Endodermal cell (in vitro differentiated cells): ENCODE results near the gene PARD6G. TPM values are rescaled to one million over a fixed set of nuclear protein-coding genes. Genes with fewer than 3 reads are reported as not detected.

Experiments used
- DNase-seq: peaks from one replicate; pipeline ENCODE4 v3.0.0-alpha.2; 2017
- H3K27ac ChIP-seq: 2 replicates; pipeline ENCODE4 v1.5.1; 2013; ENCODE audit warnings: mild to moderate bottlenecking, low read depth, low read length, moderate library complexity
- H3K27me3 ChIP-seq: 2 replicates; pipeline ENCODE4 v1.6.1; 2013; ENCODE audit warnings: mild to moderate bottlenecking, low read length, moderate library complexity; ENCODE audit not compliant: insufficient read depth, control insufficient read depth, poor library complexity, severe bottlenecking
- H3K36me3 ChIP-seq: 2 replicates; pipeline ENCODE4 v1.7.0; 2013; ENCODE audit warnings: mild to moderate bottlenecking, low read length, moderate library complexity; ENCODE audit not compliant: control insufficient read depth, insufficient read depth
- H3K4me1 ChIP-seq: one replicate; pipeline ENCODE4 v1.7.0; 2013; ENCODE audit warnings: low read length; ENCODE audit not compliant: control insufficient read depth, insufficient read depth
- H3K4me3 ChIP-seq: 2 replicates; pipeline ENCODE4 v1.5.1; 2013; ENCODE audit warnings: mild to moderate bottlenecking, low read length, moderate library complexity
- H3K9ac ChIP-seq: 2 replicates; pipeline ENCODE4 v1.6.1; 2013; ENCODE audit warnings: mild to moderate bottlenecking, low read length, moderate library complexity; ENCODE audit not compliant: poor library complexity, severe bottlenecking; ENCODE audit errors: extremely low read depth
- H3K9me3 ChIP-seq: 2 replicates; pipeline ENCODE4 v1.6.1; 2013; ENCODE audit warnings: mild to moderate bottlenecking, low read length, moderate library complexity; ENCODE audit not compliant: control insufficient read depth
- H3K27ac Mint-ChIP-seq: 2 replicates; pipeline ENCODE4 v1.8.0; 2020; ENCODE audit warnings: mixed read lengths
- H3K27me3 Mint-ChIP-seq: 2 replicates; pipeline ENCODE4 v1.8.0; 2021; ENCODE audit warnings: mild to moderate bottlenecking, mixed read lengths; ENCODE audit not compliant: insufficient read depth
- H3K36me3 Mint-ChIP-seq: 2 replicates; pipeline ENCODE4 v1.8.0; 2020; ENCODE audit warnings: low read depth, mixed read lengths
- H3K4me1 Mint-ChIP-seq: 2 replicates; pipeline ENCODE4 v1.8.0; 2020; ENCODE audit warnings: mixed read lengths
- H3K4me3 Mint-ChIP-seq: 2 replicates; pipeline ENCODE4 v1.8.0; 2020; ENCODE audit warnings: mild to moderate bottlenecking, moderate library complexity, mixed read lengths
- H3K9me3 Mint-ChIP-seq: 2 replicates; pipeline ENCODE4 v1.8.0; 2020; ENCODE audit warnings: mild to moderate bottlenecking, mixed read lengths
- WGBS, 2 experiments: methylation state at CpG; one replicate each; pipeline versions ENCODE4 v1.1.5 to v1.1.7; 2013; ENCODE audit warnings: missing lambda C conversion rate in 2 of 2, mixed read lengths in 1 of 2; ENCODE audit not compliant: insufficient coverage in 1 of 2, insufficient read length in 1 of 2; 5-methylcytosine and 5-hydroxymethylcytosine counted together
- total RNA-seq, 2 donors: library from RNA; stranded (reverse); fragmentation: NEBNext Ultra II Directional in 1 of 2; extraction: Animal tissue kit (Norgen Biotek cat#: 25700) in 1 of 2; gene quantifications; 2 replicates in 1 of 2; 3 replicates in 1 of 2; pipeline ENCODE4 v1.2.1, GENCODE V29; 2021
- TF ChIP-seq, protein P1 (sequence below): fragments of 200-600 bp; sonication (generic); conservative IDR thresholded peaks from 2 replicates; pipeline ENCODE4 v1.5.0; 2021; ENCODE audit warnings: antibody characterized with exemption, mild to moderate bottlenecking

PARD6G gene
- total RNA-seq, 2 donors from 2014 or later, result 15.4 to 17.3 TPM

DNA sequence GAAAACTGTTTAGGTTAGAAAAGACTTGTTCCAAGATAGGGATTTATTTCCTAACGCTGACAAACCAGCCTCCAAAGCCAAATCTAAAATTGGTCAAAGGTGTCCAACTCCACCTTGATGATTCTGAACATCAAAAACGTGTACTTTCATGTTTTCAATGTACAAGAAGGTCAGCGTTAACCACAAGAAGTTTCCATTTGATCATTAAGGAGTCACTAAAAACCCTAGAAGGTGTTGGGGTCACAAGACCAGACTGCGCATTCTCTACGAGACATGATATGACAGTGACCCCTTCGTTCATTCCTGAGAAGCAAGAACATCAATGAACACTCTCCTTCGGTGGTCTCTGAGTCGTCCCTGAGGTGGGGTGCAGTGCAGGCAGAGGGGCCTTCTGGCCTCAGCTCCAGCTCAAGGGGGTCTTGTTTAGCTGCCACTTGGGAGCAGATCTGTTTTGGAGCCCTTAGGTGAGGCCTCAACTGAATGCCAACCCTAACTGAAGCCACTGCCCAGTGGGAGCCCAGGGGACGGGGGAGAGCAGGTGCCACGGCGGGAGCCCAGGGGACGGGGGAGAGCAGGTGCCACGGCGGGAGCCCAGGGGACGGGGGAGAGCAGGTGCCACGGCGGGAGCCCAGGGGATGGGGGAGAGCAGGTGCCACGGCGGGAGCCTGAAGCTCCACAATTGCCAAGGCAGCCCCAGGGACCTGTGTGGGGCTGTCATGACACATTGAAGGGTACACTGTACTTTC, 55.2 kb downstream of the PARD6G start:
- DNase-seq, result no peak
- Histone ChIP-seq H3K9me3 (no peaks in the 10 kb centered on the region), H3K27me3 (no peaks in the 10 kb centered on the region), H3K9ac (no peak overlapping the region), H3K4me1 (peaks cover 3% of the 10 kb centered on the region), H3K4me3 (no peak overlapping the region), H3K36me3 (no peaks in the 10 kb centered on the region), H3K27ac (no peak overlapping the region)
- Mint-ChIP-seq H3K27ac (no peak overlapping the region), H3K4me1 (peaks cover 4% of the 10 kb centered on the region), H3K27me3 (no peaks in the 10 kb centered on the region), H3K9me3 (no peaks in the 10 kb centered on the region), H3K36me3 (no peaks in the 10 kb centered on the region), H3K4me3 (no peak overlapping the region)
- TF ChIP-seq, protein P1, sequence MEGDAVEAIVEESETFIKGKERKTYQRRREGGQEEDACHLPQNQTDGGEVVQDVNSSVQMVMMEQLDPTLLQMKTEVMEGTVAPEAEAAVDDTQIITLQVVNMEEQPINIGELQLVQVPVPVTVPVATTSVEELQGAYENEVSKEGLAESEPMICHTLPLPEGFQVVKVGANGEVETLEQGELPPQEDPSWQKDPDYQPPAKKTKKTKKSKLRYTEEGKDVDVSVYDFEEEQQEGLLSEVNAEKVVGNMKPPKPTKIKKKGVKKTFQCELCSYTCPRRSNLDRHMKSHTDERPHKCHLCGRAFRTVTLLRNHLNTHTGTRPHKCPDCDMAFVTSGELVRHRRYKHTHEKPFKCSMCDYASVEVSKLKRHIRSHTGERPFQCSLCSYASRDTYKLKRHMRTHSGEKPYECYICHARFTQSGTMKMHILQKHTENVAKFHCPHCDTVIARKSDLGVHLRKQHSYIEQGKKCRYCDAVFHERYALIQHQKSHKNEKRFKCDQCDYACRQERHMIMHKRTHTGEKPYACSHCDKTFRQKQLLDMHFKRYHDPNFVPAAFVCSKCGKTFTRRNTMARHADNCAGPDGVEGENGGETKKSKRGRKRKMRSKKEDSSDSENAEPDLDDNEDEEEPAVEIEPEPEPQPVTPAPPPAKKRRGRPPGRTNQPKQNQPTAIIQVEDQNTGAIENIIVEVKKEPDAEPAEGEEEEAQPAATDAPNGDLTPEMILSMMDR, result no peak
- WGBS, 2 experiments, result 87 to 95% methylated on average over 8 to 16 of the region's 19 CpGs

DNA sequence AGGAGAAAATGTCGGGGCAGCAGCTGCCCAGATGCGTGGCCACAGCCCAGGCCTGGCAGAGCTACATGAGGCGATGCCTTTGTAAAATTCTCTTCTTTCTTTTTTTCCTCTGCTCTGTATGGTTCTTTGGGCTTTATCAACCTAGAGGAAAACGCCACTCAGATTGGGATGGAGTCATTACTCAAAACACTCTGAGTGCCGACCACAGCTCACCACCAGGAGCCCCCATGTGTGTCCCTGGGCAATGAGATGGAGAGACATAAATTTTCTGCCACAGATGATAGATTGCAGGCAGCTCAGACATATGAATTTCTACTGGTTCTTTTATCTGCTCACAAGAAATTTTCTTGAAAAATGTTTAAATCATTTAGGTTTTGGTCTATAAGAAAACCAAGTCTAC, 56.0 kb downstream of the PARD6G start:
- H3K4me3 ChIP-seq, result no peak overlapping the region
- H3K4me3 Mint-ChIP-seq, result no peak overlapping the region
- 91 to 93% methylated on average over 3 to 5 of the region's 5 CpGs for WGBS, 2 experiments

GRCh38 chr18:80190311-80190710, 57.0 kb downstream of the PARD6G start:
- peaks cover 2% of the 10 kb centered on the region for H3K9me3 Mint-ChIP-seq
- TF ChIP-seq, protein P1, result no peak
- H3K4me1 Mint-ChIP-seq, result no peaks in the 10 kb centered on the region
- H3K4me3 Mint-ChIP-seq, result no peak overlapping the region
- H3K27me3 Mint-ChIP-seq, result no peaks in the 10 kb centered on the region
- H3K9me3 ChIP-seq, result no peaks in the 10 kb centered on the region
- no peaks in the 10 kb centered on the region for H3K36me3 Mint-ChIP-seq
- peak; percentile 35 for DNase-seq
- H3K4me3 ChIP-seq, result no peak overlapping the region
- 94 to 100% methylated on average over 3 to 5 of the region's 5 CpGs for WGBS, 2 experiments
- no peaks in the 10 kb centered on the region for H3K27me3 ChIP-seq
- no peaks in the 10 kb centered on the region for H3K4me1 ChIP-seq
- H3K27ac Mint-ChIP-seq, result no peak overlapping the region
- no peak overlapping the region for H3K27ac ChIP-seq
- no peak overlapping the region for H3K9ac ChIP-seq
- H3K36me3 ChIP-seq, result no peaks in the 10 kb centered on the region

More for the DNA sequence above, 56.0 kb downstream of the PARD6G start:
- Mint-ChIP-seq H3K27me3 (no peaks in the 10 kb centered on the region), H3K9me3 (peaks cover under 1% of the 10 kb centered on the region), H3K27ac (no peak overlapping the region), H3K36me3 (no peaks in the 10 kb centered on the region), H3K4me1 (no peaks in the 10 kb centered on the region)
- no peaks in the 10 kb centered on the region for H3K4me1 ChIP-seq
- H3K27me3 ChIP-seq, result no peaks in the 10 kb centered on the region
- H3K9me3 ChIP-seq, result no peaks in the 10 kb centered on the region
- no peak overlapping the region for H3K9ac ChIP-seq
- peak; percentile 19 for DNase-seq
- H3K36me3 ChIP-seq, result no peaks in the 10 kb centered on the region
- H3K27ac ChIP-seq, result no peak overlapping the region
- TF ChIP-seq, protein P1, result peak; percentile 22
